GM21381 (cell line): ENCODE measurements around the gene MARCO.

ENCODE experiments used
- ATAC-seq: cut with Tn5 transposase; IDR thresholded peaks from one replicate; pipeline ENCODE4 v1.9.1; 2021; ENCODE audit warnings: mild to moderate bottlenecking, moderate library complexity; ENCODE audit not compliant: unreplicated experiment

Gene MARCO

GRCh38 chr2:118973542-118973951 is 31.6 kb downstream of the MARCO start:
- no peak for ATAC-seq

- no peak for ATAC-seq
These were observed 32.4 kb downstream of the MARCO start for GRCh38 chr2:118974103-118974993.

DNA sequence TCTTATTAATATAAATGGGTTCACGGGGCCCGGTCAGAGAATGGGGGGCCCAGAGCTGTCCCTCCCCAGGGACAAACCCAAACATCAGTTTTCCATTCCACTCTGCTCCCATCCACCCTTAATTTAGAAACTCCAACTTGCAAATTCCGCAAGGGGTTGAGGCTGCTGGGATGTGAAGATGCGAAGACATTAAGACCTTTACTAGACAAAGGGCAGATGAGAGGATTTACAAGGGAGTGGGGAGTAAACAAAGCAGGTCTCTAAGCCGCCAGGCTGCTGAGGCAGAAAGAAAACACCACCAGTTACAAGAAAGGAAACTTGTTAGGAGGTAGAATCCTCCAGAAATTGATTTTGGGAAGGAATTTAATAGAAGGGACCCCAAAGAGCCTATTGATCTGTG is 33.1 kb downstream of the MARCO start:
- no peak for ATAC-seq

DNA sequence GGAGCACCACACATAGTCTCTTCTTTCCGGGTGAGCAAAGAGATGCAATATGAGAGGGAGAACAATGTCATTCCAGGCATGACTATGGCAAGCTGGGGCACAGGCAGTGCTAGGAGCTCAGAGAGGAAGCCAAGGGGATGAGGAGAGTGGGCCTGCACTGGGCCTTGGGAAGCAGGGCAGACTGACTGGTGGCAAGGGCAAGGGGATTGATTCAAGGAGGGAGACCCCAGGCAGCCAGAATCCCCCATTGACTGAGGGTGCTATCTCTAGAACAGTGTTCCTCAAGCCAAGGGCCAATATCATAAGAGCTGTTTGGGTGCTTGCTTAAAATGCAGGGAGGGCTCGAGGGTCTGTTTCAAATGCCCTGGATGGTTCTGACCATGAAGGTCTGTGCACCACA is 36.1 kb downstream of the MARCO start:
- ATAC-seq = no peak

DNA sequence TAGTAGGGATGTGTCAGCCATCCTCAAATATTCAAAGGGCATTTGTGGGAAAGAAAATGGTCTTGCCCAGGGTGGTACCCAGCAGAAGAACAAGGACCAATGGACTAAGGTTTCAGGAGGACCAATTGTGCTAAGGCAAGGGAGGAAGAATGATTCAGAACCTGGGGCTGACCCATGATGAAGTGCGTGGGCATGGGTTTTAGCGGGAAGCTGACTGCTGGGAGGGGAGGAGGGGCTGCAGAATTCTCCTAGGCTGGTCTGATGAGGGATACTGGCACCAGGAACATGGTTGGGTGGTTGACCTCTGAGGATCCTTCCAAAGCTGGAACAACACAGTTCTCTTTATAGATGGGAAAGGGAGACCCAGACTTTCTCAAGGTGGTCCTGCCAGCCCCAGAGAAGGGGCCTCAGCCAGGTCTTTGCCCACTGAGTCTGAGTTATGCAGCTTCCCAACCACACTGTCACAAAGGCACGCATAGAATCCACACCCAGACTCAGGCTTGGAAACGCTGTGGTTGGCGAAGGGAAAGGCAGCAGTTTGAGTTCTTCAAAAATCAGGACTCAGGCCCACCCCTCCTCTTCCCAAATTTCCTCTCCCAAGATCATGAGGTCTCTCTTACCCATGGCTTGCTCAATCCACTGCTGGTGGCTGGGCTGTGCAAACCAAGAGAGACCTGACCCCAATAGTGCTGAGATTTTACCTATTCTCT is 37.3 kb downstream of the MARCO start:
- ATAC-seq = no peak

DNA sequence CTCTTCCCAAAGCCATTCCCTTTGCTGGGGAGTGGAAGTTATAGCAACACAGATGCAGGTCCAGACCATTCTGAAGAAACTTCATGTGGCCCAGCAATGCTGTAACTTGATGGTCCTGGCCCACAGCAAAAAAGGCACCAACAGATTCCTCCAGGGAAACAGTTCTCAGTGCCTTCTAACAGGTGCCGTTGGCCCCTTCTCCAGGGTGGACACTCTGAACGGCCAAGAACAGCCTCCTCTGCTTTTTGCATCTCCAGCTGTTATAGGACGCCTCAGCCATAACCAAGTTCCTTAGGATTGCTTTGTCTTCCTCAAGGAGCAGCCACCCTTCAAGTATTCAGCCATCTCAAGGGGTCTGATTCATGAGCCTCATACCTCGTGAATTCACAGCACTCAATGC is 38.0 kb downstream of the MARCO start:
- no peak for ATAC-seq

- no peak for ATAC-seq
These were observed 38.6 kb downstream of the MARCO start for GRCh38 chr2:118980573-118980972.

DNA sequence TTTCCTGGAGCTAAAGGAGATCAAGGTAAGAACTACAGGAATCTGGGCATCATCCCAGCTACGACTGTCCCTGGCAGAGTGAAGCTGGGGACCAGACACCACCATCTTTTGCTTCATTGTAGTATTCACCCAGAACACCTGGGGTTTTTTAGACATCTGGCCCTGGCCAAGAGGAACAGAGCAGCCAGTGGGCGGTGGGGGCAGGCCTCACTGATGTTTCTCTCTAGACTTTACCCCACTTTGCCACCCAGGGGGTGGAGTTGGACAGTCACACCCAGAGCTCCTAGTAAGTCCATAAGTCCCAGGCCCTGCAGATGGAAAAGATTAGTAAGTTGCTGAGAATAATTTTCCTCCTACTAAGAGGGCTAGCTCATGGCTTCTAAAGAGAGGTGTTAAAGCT is 39.6 kb downstream of the MARCO start:
- no peak for ATAC-seq

DNA sequence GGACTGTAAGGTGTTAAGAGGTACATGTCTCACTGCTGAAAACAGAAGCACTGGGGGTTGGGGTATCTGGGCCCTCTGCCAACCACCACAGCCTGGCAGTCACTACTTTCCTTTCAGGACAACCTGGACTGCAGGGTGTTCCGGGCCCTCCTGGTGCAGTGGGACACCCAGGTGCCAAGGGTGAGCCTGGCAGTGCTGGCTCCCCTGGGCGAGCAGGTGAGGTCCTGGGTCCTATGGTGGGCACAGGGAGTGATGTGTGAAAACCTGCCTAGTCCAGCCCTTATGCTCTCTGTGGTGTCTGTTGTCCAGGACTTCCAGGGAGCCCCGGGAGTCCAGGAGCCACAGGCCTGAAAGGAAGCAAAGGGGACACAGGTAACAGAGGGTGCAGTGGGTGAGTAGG is 40.0 kb downstream of the MARCO start:
- ATAC-seq = no peak

- ATAC-seq = no peak
These were observed 41.1 kb downstream of the MARCO start for GRCh38 chr2:118983133-118983532.

- ATAC-seq = no peak
These were observed 41.9 kb downstream of the MARCO start for GRCh38 chr2:118983915-118984314.

- ATAC-seq = no peak
These were observed 44.7 kb downstream of the MARCO start for GRCh38 chr2:118986738-118987137.

- no peak for ATAC-seq
These were observed 45.9 kb downstream of the MARCO start for GRCh38 chr2:118987886-118988285.

- ATAC-seq = no peak
These were observed 46.7 kb downstream of the MARCO start for GRCh38 chr2:118988706-118989105.

DNA sequence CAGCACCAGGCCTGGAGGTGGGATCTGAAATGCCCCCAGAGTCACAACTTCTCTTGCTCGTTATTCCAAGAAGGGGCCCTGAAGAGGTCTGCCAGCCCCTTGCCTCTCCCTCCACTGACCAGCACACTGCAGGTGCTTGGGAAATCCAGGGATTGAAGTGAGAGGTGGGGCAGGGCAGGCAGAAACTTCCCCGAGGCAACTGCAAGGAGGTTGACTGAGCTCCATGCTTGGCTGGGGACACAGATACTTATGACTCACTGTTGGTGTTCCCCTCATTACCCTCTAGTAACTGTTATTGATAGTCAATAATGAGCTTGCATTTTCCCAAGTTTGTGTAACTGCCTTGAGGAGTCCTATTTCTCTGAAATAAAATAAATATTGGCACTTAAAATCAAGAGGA is 47.5 kb downstream of the MARCO start:
- ATAC-seq = peak; percentile 67

DNA sequence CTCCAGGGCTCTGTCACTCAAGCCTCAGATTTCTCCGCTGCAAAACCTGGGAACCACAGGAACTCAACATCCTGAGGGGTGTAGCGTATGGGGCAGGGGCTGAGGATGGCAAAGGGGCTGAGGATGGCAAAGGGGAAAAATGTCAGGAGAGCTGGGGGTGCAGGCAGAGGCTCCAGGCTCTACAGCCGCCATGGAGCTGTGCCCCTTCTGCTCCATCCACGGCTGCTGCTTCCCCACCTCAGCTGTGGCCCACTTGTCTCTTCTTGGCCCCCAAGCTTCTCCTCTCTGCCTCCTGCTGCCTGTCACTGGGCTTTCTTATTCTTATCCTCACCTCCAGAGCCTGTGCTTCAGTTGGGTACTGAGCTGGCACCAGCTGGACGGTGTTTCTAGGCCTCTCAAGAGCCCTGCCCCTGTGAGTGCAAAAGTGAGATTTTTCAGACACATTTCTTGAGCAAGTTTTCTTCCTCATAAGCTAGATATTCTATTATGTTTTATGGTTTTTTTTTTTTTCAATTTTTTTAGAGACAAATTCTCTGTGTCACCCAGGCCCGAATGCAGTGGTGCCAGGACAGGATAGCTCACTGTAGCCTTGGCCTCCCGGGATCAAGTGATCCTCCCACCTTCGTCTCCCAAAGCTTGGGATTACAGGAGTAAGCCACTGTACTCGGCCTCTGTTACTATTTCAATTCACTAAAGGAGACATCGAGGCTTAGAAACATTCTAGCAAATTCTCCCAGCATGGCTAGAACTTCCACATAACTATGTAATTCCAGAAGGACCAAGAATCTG is 49.0 kb downstream of the MARCO start:
- ATAC-seq = no peak

GRCh38 chr2:118991554-118991953 is 49.6 kb downstream of the MARCO start:
- no peak for ATAC-seq

GRCh38 chr2:118992740-118993391 is 50.9 kb downstream of the MARCO start:
- ATAC-seq = no peak

DNA sequence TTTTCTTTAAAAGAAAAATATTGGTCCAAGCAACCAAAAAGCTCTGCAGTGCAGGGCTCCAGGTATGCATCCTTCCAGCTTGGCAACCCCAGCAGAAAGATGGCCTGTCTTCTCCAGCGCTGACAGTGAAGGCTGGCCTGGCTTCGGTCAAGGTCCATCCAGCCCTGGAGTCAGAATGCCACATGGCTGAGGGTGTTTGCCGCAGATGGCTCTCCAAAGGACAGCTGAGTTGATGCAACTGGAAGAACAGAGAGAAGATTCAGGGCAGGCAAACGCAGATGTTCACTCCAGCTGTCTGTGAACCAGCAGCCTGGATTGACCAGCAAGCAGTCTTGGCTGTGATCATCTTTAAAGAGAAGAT is 51.4 kb downstream of the MARCO start:
- no peak for ATAC-seq

- ATAC-seq = no peak
These were observed 52.2 kb downstream of the MARCO start for GRCh38 chr2:118994172-118994700.

- no peak for ATAC-seq
These were observed 52.8 kb downstream of the MARCO start for GRCh38 chr2:118994778-118995177.
